Measurements from ENCODE around the gene TP53AIP1.

TP53AIP1 gene

DNA sequence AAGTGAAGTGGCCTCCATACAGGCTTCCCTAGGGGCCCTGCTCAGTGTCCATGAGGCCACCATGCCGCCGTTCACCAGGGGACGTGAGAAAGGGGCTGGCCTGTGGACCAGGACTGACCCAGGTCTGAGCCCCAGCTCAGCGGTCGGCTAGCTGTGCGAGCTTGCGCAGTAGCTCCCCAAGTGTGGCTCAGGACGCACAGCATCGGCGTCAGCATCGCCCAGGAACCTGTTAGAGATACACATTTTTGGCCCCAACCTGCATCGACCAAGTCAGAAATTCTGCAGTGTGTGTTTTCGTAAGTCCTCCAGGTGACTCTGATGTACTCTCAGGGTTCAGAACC lies 429 bp downstream of the TP53AIP1 start:
- no peak for DNase-seq (ENCODE audit: low read depth)

DNA sequence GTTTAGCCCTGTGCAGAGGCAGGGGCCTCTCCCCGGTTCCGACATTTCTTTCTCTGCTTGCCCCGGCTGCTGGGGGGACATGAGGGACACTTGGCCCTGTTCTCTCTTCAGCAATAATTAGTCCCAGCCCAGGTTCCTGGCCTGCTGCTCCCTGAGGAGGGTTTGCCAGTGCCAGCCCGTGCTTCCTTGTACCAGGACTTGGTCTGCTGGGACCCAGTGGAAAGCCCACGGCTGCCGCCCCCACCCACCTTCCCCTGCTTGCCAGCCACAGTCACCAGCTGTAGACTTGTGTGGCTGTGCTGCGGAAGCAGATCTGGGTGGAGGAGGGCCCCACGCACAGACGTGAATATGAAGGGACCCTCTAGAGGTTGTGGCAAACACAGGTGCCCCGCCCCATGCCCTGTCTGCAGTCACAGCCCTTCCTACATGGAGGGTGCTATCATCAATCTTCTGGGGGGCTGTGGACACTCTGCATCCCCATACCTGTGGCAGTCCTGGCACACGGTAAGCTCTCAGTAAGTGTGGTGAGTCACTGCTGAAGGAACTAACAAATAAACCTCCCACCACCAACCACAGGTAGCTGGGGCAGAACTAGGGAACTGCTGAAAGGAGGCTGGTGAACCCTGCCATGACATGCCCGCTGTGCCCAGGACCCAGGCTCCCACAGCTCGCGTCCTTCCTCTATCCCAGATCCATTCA lies 949 bp downstream of the TP53AIP1 start:
- DNase-seq (ENCODE audit: low read depth): no peak

DNA sequence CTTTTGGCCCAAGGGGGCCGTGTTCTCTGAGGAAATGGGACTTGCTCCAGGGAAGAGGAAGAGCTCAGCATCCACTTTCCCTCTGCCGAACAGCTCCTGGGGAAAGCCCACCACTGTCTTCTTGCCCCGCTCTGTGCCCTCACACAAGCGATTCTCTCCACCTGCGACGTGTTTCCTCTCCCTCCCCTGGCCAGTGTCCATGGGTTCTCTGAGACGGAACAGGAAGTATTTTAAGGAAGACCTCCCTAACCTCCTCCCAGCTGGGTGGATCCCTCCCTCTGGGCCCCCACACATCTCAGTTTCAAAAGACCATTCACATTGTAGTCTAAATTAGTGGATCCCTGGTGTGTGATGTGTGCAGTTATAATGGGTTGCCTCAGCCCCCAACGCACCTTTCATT lies 1.6 kb downstream of the TP53AIP1 start:
- no peak for DNase-seq (ENCODE audit: low read depth)

DNA sequence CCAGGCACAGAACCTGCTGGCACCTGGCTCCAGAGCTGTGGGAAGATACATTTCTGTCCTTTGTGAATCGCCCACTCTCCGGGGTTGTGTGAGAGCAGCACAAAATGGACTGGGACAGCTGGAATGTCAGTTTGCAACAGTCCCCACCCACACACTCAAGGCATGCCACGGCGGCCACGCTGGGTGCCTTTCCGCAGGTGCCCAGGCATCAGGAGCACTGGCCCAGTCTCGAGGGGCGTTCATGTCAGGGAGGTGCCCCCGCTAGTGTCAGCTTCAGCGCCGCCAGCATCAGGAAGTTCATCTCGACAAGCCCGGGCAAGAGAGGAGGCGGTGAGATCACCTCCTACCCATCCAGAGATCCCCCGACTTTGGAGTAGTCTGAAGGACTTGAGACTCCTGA lies 2.1 kb downstream of the TP53AIP1 start:
- DNase-seq (ENCODE audit: low read depth): no peak

DNA sequence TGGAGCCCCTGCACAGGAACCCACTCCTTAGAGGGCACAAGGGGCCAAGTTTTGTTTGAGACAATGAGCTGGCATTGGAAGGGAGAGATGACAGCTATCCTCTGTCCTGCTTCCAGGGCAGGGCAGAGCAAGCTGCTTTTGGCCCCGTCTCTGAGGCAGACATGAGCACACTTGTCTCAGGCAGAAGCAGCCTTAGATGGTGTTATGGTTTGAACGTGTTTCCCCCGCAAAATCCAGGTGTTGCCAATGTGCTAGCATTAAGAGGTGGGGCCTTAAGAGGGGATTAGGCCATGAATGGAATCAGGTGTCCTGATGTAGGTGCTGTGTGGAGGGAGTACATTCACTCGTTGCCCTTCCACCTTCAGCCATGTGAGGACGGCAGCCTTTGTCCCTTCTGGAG lies 2.5 kb downstream of the TP53AIP1 start:
- DNase-seq (ENCODE audit: low read depth): no peak

DNA sequence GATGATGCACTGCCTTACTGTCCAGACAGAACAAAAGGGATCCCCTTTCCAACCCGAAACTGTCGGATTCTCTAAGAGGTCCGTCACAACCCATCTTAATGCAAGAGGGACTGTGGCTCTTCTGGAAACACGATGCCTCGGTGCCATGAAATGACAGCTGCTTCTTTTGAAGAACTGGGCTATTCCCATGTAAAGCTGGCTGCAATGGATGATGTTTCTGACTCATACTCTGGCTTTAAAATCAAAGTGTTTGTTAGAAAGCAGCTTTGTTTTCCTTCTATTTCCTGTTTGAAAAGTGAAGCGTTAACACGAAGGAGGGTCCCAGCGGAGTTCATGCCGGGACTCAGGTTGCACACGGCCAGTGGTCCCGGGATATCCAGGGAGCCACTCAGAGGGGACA lies 3.1 kb downstream of the TP53AIP1 start:
- no peak for DNase-seq (ENCODE audit: low read depth)

DNA sequence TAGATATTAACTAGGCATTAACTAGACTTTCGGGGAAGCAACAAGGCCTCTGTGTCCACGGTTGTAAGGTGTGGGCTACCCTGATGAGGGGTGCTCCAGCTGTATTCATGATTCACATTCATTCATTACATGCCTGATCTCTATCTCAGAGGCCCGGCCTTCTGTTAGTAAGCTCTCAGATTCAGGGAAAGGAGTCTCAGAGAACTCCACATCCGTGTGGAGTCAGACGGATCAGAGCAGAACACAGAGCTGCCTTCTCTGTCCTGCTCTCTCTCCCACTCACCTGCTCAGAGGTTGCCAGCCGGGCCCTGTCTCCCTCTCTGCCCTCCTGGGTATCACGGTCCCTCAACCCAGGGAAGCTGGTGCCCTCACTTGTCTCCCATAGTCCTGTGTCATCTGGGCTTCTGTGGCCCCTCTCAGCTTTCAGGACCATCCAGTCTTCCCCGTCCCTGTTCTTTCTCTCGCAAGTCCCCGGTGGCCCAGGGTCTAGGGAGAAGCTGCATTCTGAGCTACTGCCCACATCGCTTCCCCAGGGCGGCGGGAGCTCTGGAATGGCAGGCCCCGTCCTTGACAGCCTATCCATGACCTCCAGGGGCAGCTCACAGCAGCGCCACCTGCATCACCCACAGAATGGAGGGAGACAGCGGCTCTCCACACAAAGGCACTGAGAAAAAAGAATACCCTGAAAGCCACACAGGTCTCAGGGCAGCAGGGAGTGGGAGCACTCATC lies 4.3 kb downstream of the TP53AIP1 start:
- DNase-seq (ENCODE audit: low read depth): no peak

DNA sequence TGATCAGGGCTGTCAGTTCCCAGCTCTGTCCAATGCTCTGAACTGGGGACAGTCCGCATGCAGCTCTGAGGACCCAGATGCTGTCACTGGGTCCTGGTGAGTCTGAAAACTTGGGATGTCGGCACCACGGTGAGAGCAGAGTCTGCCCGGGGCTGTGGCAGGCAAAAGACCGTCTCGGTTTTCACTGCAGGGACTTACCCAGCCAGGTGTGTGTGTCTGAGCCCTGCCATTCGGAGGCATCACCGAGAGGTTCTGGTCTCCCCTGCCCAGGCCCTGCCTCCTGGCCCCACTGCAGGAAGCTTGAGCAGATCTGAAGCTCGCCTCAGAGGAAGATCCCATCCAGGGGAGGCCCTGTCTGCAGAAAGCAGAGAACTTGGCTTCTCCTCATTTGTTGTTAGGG lies 5.2 kb downstream of the TP53AIP1 start:
- no peak for DNase-seq (ENCODE audit: low read depth)

DNA sequence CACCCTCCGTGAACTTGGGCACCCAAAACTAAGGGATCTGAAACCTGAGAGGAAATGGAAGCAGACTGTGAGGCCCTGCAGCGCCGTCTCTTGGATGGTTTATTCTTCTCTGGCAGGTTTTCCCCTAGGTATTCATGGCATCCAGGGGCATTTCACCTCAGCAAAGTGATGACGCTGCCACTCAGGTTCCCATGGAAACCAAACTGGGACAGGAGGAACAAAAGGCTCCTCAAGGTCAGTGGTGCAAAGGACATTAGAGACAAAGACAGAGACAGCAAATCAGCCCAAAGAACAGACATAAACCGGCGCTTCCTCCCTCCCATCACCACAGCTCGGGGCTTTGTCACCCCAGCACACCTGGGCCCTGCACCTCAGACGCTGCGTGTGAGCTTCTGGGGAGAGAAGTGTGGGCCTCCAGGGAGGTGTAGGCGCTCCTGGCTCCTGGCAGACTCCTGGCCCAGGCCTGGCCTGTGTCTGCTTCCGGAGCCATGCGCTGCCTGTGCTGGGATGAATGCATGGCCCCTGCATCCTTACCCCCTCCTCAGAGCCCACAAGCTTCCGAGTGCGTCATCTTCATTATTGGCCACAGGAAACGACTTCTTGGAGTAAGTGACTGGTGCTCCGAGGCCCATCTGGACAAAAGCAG lies 5.9 kb downstream of the TP53AIP1 start:
- DNase-seq (ENCODE audit: low read depth): no peak

DNA sequence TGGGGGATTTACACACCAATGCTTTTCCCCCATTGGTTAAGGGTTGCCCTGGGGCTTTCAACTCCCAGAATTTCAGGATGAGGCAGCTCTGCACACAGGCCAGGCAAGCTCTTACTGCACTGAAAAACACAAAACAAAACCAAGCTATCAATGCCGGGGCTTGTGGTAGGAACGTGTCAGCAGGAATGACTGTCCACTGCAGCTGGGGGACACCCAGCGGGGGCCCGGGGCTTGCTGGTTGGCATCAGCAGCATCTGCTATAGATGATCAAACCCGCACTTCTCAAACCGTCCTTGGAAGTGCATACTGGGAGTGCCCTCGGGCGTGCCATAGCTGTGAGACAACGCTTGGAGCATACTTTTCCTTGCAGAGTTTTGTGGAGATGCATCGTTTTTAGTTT lies 7.7 kb downstream of the TP53AIP1 start:
- no peak for DNase-seq (ENCODE audit: low read depth)

DNA sequence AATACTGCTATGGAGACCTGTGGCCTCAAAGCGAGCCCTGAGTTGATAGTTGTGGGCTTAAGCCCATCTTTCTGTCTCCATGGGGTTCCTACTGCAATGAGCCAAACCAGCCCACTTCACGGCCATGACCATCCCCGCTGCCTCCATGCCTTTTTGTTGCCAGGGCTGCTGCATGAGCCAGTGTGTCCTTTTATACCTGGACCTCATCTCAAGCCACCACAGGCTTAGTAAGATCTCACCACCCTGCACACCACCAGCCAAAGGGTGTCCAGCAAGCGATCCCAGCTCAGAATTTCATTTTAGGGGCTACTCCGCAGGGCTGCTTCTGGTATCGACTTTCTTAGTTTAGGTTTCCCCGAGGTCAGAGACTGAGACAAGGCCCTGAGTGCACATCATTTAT lies 8.3 kb downstream of the TP53AIP1 start:
- no peak for DNase-seq (ENCODE audit: low read depth)

DNA sequence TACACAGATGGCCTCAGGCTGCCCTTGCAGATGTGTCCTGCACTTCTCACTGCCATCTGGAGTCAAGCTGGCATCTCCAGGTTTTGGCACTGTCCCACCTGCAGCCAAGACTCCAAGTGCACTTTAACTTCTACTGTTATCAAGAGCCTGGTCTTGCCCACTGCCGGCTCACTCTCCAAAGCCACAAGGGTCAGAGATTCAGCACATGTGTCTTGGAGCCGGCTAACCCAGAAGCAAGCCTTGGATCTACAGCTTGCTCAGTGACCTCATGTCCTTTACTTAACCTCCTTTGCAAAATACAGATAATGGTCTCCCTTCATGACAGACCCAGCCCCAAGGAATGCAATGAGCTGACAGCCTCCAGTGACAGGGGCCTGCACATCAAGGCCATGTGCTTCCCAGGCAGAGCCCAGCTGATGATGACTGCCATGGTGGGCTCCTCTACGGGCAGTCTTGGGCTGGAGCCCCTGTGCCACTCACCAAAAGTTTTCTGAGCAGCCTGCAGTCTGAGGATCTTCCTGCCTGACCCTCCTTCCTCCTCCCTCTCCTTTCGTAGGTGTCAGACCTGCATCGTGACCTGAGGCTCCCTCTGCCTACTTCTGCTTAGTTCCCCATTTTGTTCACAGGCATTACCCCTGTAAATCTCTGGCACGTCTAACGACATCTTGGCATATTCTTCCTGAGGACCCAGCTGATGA lies 9.0 kb downstream of the TP53AIP1 start:
- DNase-seq (ENCODE audit: low read depth): no peak

DNA sequence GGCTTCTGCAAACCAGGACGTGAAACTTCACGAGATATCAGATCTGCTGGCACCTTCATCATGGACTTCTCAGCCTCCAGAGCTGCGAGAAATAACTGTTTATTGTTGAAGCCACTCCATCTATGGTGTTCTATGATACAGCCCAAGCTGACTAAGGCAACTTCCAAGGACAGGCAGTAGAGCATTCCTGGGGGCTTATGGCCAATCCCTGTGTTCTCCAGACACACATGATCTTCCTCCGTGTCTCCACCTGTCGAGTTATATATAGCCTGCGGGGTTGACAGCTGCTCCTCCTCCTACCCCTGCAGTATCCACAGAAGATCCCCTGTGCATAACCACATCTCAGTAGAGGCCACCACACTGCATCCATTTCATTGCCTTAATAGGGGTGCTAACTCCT lies 11.0 kb downstream of the TP53AIP1 start:
- no peak for DNase-seq (ENCODE audit: low read depth)

DNA sequence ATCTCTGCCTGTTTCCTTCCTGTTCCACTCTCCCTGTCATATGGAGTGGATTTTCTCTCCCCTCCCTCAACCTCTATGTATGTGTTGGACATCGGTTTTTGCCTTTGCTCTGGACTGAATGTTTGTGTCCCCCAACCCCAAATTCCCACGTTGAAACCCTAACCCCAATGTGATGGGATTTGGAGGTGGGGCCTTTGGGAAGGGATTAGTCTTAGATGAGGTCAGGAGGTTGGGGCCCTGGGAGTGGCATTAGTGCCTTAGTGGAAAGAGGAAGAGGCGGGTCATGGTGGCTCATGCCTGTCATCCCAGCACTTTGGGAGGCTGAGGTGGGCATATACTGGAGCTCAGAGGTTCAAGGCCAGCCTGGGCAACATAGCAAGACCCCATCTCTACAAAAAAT lies 11.6 kb downstream of the TP53AIP1 start:
- DNase-seq (ENCODE audit: low read depth): no peak

DNA sequence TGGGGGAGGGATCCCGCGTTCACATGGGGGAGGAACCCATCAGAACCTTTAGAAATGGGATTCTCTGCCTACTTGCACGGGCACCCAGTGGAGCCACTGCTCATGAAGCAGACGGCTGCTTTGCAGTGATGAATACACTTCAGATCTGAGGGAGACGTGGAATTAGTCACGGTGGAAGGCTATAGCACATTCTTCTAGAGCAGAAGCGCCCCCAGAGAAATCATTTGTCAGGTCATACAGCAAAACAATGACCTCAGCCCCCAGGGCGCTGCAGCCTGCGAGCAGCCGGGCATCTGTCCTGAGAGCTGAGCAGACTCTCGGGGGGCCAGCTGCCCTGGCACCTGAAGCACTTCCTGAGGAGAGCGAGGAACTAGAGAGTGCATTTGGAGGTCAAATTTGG lies 12.7 kb downstream of the TP53AIP1 start:
- DNase-seq (ENCODE audit: low read depth): no peak

DNA sequence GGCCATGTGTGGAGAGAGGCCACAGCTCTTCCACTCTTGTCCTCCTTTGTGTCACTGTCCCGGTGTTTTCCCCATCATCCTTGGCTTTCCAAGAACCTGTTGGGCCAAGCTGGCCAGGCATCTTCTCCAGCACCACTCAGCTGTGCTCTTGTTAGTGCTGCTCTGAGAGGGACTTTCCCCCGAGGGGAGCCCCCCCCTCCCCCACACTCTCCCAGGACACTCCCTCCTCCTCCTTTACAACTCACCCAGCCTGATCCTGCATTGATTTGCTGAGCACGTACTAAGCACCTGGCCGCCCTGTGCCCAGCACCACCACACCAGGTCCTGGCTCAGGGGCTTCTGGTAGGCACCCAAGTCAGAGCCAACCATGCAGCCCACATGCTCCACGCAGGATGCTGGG lies 13.2 kb downstream of the TP53AIP1 start:
- DNase-seq (ENCODE audit: low read depth): no peak

DNA sequence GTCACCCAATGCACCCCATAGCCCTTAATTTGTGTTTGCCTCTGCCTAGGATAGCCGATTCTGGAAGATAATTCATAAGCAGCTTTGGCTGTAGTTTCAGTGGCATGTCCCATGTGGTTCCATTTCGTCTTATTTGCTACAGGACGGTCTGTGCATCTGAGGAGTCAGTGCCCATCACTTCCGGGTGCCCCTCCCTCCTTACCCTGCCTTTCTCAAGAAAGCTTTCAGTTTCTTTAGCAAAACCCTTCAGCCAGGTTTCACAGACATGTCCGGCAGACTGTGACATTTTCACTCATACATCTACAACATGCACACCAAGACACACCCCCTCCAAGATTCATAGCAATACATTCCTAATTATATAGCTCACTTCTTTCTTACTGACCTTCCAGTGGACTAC lies 14.3 kb downstream of the TP53AIP1 start:
- DNase-seq (ENCODE audit: low read depth): no peak

DNA sequence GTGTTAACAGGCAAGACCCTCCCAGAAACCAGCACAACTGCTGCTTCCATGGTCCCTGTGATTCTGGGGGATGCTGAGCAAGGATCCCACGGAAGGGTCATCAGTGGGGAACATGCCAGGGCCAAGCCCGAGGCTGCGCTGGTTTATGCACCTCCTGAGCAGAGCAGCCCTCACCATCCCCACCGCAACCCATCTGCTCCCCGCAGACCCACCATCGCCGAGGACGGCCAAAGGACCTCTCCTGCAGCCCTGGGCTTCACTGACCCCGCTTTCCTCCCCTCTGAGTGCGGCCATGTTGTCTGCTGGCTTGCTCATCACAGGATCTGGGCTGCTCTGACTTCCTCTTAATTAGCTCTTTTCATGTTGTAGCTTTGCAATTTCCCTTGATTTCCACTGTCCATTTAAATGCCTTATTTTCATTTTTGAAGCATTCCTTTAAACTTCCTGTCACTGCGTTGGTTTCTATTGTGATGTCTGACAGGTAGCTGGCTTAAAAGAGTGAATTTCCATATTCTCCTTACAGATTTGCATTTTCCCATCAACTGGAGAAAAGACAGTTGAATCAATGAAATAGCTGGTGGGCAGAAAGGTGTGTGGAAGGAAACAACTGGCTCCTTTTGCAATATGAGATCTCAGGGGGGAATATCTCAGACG lies 14.9 kb downstream of the TP53AIP1 start:
- DNase-seq (ENCODE audit: low read depth): no peak

DNA sequence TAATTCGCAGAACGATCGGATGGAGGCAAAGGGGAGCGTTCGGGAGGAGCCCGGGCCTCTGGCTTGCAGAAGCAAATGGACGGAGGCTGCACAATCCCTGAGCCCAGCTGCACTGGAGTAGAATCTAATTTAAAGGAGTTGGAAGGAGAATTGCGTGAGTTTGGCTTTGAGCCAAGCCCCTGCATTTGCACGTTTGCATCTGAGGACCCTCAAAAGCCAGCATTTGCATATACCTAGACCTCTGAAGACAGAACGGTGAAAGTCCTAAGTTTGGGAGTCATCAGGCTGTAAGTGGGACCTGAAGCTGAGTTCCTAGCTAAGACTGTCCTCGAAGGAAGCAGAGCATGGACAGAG lies 15.6 kb downstream of the TP53AIP1 start:
- DNase-seq (ENCODE audit: low read depth): no peak

DNA sequence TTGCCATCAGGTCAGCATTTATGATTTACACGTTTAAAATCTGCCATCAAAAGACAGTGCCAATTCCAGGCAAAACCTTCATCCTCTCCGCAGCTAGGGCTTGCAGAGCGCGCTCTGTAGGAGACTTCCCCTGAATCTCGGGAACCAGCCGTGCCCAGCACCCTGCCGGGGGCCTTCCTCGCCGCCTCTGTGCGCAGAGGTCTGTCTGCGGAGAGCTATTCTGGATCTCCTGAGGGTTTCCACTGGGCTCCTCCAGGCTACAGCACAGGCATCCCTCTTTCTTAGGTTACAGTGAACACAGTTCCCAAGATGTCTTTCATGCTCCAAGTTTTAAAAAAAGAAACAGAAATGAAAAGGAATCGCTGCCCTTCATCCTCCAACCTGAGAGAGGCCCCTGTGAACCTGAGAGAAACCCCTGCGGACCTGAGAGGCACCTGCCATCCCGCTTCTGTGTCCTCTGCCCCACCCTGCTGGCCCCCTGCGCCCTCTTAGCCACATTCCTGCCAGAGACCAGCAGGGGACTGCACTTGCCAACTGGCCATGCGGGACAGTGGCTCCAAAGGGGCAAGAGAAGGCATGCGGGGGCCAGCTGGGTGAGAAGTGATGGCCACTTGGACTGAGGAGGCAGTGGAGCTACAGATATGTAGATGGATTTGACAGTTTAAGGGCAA lies 16.1 kb downstream of the TP53AIP1 start:
- DNase-seq (ENCODE audit: low read depth): no peak

DNA sequence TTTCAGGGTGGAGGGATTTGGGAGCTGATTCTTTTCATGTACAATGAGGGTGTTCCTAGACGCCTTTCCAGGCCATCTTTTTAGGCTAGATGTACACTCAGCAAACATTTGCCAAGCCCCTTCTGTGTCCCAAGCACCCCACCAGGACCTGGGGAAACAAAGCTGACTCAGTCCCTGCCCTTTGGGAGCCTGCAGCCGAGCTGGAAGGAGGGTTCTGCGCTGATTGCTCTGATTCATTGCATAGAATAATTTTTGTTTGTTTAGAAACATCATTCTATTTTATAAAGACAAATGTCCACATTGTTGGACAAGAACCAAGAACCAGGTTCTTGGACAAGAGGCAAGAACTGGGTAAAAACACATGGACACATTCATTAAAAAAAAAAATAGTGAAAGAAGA lies 16.7 kb downstream of the TP53AIP1 start:
- DNase-seq (ENCODE audit: low read depth): no peak

DNA sequence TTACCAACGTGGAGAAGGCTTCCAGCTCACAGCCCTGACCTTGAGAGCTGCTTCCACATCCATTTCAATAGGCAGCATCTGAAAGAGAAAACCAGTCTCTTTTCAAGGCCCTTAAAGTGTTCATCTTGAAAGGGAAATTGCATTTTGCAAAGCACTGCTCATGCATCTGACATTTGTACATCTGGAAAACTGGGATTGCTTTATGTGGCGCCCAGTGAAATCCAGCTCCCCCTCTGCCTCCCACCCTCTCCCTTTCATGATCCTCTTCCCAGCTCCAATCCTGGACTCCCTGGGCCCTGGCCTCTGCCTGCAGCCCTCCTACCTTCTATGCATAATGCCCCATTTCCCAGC lies 17.4 kb downstream of the TP53AIP1 start:
- no peak for DNase-seq (ENCODE audit: low read depth)

Measured in fibroblast of gingiva (primary cell).